Skeletal muscle cell (primary cell): ENCODE results near the gene SPEM3.
"Not testable (repeated sequence)": the region's sequence is repeated elsewhere in the genome, so short reads cannot be mapped to it uniquely, and the experiment has no call there.

Experiments
- DNase-seq: peaks from one replicate; pipeline ENCODE4 v3.0.0-alpha.2; 2010; ENCODE audit warnings: low read depth
- H3K4me3 ChIP-seq: 2 replicates; pipeline ENCODE4 v1.5.1; 2011; ENCODE audit warnings: low read depth, mild to moderate bottlenecking, control low read depth, low read length, moderate library complexity

SPEM3 gene

DNA sequence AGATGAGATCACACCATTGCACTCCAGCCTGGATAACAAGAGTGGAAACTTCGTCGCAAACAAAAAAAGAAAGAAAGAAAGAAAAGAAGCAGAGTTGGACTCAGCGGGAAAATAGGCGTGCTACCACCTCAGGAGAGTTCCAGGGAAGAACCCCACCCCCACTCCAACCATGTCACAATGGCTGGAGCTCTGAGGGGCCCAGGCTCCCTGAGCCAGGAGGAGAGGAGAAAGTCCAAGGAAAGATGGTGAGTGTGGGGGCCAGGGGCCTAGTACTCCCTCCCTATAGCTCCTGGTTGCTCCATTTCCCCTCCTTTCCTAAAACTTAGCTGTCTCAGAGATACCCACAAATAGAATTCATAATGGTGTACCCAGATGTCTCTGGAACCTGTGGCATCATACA, 52.6 kb downstream of the SPEM3 start, which contains the start of gene SLC35G6:
TSS of gene SLC35G6 (plus strand) at position 172 of the 400 bp plus-strand sequence. CDS start at position 243, 71 bp downstream.
- not testable (repeated sequence) for H3K4me3 ChIP-seq, DNase-seq

DNA sequence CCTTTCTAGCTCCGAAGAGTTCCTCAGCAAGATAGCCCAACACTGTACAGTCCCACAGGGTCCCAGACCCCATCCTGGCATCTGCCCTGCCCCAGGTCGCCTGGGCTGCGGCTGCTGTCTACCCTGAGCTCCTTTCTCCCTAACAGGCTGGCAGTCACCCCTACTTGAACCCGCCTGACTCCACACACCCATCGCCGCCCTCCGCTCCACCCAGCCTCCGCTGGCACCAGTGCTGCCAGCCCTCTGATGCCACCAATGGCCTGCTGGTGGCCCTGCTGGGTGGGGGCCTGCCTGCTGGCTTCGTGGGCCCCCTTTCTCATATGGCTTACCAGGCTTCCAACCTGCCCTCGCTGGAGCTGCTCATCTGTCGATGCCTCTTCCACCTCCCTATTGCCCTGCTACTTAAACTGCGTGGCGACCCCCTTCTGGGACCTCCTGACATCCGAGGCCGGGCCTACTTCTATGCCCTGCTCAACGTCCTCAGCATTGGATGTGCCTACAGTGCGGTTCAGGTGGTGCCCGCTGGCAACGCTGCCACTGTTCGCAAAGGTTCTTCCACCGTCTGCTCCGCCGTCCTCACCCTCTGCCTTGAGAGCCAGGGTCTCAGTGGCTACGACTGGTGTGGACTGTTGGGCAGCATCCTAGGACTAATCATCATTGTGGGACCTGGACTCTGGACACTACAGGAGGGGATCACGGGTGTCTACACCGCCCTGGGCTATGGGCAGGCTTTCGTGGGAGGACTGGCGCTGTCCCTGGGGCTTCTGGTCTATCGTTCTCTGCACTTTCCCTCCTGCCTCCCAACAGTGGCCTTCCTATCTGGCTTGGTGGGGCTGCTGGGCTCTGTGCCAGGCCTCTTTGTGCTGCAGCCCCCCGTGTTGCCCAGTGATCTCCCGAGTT, 53.4 kb downstream of the SPEM3 start:
- H3K4me3 ChIP-seq, DNase-seq: not testable (repeated sequence)
